A549 treated with ZK216348 at 1 μM for 4 hours (cell line): ENCODE data around the gene ANKHD1. TPM values are rescaled to one million over a fixed set of nuclear protein-coding genes. Genes with fewer than 3 reads are reported as not detected.

Source experiments
- total RNA-seq: library from RNA; stranded (reverse); fragments of 200-300 nt; extraction: Qiagen RNA extraction; gene quantifications from 5 replicates; pipeline ENCODE4 v1.2.3, GENCODE V29; 2022; ENCODE audit warnings: low read depth

Gene ANKHD1, protein sequence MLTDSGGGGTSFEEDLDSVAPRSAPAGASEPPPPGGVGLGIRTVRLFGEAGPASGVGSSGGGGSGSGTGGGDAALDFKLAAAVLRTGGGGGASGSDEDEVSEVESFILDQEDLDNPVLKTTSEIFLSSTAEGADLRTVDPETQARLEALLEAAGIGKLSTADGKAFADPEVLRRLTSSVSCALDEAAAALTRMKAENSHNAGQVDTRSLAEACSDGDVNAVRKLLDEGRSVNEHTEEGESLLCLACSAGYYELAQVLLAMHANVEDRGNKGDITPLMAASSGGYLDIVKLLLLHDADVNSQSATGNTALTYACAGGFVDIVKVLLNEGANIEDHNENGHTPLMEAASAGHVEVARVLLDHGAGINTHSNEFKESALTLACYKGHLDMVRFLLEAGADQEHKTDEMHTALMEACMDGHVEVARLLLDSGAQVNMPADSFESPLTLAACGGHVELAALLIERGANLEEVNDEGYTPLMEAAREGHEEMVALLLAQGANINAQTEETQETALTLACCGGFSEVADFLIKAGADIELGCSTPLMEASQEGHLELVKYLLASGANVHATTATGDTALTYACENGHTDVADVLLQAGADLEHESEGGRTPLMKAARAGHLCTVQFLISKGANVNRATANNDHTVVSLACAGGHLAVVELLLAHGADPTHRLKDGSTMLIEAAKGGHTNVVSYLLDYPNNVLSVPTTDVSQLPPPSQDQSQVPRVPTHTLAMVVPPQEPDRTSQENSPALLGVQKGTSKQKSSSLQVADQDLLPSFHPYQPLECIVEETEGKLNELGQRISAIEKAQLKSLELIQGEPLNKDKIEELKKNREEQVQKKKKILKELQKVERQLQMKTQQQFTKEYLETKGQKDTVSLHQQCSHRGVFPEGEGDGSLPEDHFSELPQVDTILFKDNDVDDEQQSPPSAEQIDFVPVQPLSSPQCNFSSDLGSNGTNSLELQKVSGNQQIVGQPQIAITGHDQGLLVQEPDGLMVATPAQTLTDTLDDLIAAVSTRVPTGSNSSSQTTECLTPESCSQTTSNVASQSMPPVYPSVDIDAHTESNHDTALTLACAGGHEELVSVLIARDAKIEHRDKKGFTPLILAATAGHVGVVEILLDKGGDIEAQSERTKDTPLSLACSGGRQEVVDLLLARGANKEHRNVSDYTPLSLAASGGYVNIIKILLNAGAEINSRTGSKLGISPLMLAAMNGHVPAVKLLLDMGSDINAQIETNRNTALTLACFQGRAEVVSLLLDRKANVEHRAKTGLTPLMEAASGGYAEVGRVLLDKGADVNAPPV (N-terminal part only)
- total RNA-seq, result 39.3 to 59.9 TPM (median 48.9 TPM) in 5 replicates

DNA sequence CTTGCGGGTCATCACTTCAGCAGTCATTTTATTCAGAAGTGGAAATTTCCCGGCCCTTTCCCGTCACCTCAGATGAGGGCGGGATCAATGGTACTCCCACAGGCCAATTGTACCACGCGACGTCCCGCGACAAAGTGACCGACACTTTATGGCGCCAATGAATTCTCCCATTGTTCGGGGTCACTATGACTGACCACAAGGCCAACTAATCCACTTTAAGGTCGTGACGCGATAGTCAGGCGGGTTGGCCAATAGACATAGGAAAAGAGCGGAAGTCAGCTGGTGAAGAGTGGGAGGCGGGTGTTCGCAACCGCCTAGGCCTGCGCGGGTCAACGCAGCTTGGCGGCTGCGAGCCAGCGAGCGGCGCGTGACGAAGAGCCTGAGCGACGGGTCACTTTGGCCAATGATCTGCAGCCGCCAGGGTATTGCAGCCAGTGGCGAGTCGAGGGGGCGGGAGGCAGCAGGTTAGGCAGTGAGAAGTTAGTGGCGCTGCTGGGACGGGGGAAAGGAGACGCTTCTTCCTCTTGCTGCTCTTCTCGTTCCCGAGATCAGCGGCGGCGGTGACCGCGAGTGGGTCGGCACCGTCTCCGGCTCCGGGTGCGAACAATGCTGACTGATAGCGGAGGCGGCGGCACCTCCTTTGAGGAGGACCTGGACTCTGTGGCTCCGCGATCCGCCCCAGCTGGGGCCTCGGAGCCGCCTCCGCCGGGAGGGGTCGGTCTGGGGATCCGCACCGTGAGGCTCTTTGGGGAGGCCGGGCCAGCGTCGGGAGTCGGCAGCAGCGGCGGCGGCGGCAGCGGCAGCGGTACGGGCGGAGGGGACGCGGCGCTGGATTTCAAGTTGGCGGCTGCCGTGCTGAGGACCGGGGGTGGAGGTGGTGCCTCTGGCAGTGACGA lies at the start of gene ANKHD1:
ANKHD1 (plus strand) TSS at position 472 of the 896 bp plus-strand sequence; CDS start at position 607, 135 bp downstream.

GRCh38 chr5:140360101-140360500 lies 41.5 kb upstream of the ANKHD1 start, which contains the start of gene SLC4A9:
Gene SLC4A9, plus strand, starts transcription at chr5:140360194. Its CDS starts 43 bp downstream, at chr5:140360237.

DNA sequence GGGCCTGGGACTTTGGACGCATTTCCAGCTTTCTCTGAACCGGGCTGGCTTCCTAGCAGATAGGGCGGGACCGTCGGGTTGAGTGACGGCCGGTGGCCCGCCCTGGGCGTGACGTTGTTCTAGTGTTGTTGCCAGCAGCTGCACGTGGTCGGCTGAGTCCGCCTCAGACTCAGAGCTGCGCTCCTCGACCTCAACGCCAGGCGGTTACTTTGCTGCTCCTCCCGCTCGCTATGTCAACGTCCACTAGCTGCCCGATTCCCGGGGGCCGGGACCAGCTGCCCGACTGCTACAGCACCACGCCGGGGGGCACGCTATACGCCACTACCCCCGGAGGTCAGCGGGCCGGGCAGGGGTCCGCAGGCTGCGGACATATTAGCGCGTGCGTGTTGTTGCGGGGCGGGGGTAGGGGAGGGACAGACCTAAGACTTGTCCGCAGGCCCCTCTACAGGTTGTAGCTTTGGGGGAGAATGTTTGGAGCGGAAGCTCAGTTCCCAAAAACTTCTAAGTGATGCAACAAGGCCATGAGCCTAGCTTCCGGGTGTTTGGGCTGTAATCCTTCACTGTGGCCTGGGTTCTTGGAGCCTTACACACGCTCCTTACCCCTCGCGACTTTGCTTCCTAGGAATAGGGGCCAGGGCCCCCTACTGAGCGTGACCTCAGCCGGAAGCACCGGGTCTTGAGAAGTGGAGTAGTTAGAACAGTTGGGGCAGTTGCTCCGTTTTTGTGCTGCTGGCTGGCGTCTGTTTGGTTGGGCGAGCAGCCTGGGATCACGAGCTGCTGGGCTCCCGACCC lies 146.1 kb downstream of the ANKHD1 start, which contains the start of gene EIF4EBP3:
EIF4EBP3 (plus strand) TSS at position 155 of the 792 bp plus-strand sequence; CDS start at position 231, 76 bp downstream.

GRCh38 chr5:140557136-140557805 lies 155.6 kb downstream of the ANKHD1 start, which contains the start of gene SRA1:
Gene SRA1, minus strand, starts transcription at chr5:140557473. Its CDS starts 21 bp downstream, at chr5:140557452.

GRCh38 chr5:140564196-140565023 lies 162.8 kb downstream of the ANKHD1 start, which contains the start of the genes APBB3 and SLC35A4:
Gene APBB3, minus strand, starts transcription at chr5:140564598. Its CDS starts 353 bp downstream, at chr5:140564245.
Gene SLC35A4, plus strand, starts transcription at chr5:140564828. Its CDS starts 2,342 bp downstream, at chr5:140567170.

Other genes starting within 250 kb of the ANKHD1 start
- gene CYSTM1, start 226.6 kb upstream of the ANKHD1 start, total RNA-seq, result 148 to 224 TPM (median 156 TPM) in 5 replicates
- gene PFDN1, start 98.7 kb upstream of the ANKHD1 start, total RNA-seq, result 89.5 to 177 TPM (median 93.5 TPM) in 5 replicates
- 5.4 to 7.5 TPM (median 6.4 TPM) in 5 replicates for gene HBEGF, start 55.2 kb upstream of the ANKHD1 start, total RNA-seq
- gene SLC4A9, start 41.6 kb upstream of the ANKHD1 start, total RNA-seq, result 0.33 TPM in 1 of 5 replicates, not detected in the others
- gene EIF4EBP3, start 145.8 kb downstream of the ANKHD1 start, total RNA-seq, result 1.8 to 3.2 TPM (median 2.2 TPM) in 5 replicates
- gene SRA1, start 155.6 kb downstream of the ANKHD1 start, total RNA-seq, result 41.1 to 48.2 TPM (median 44.5 TPM) in 5 replicates
- gene APBB3, start 162.8 kb downstream of the ANKHD1 start, total RNA-seq, result 5.6 to 8.6 TPM (median 8.0 TPM) in 5 replicates
- 58.2 to 89.0 TPM (median 76.8 TPM) in 5 replicates for gene SLC35A4, start 163.0 kb downstream of the ANKHD1 start, total RNA-seq
- 3.0 to 5.1 TPM (median 4.5 TPM) in 5 replicates for gene CD14, start 231.3 kb downstream of the ANKHD1 start, total RNA-seq
- 8.7 to 15.2 TPM (median 13.7 TPM) in 5 replicates for gene TMCO6, start 237.6 kb downstream of the ANKHD1 start, total RNA-seq
- 104 to 122 TPM (median 115 TPM) in 5 replicates for gene NDUFA2, start 245.8 kb downstream of the ANKHD1 start, total RNA-seq
- gene IK, start 246.0 kb downstream of the ANKHD1 start, total RNA-seq, result 90.7 to 127 TPM (median 98.8 TPM) in 5 replicates